Thyroid gland (tissue), 4 donors: ENCODE measurements around the gene SLC38A2. TPM values are rescaled to one million over a fixed set of nuclear protein-coding genes. Genes with fewer than 3 reads are reported as not detected.
A peak's percentile ranks its signal among the peaks of the same experiment; 100 is the strongest.

Experiments
- DNase-seq, 2 donors: peaks; one replicate each; pipeline ENCODE4 v3.0.0-alpha.2; 2019
- H3K27ac ChIP-seq, 3 donors: fragments of 200-600 bp; sonication (generic); 1 replicate in 2 of 3; 2 replicates in 1 of 3; pipeline ENCODE4 v1.5.1; 2016 to 2019; ENCODE audit warnings: mild to moderate bottlenecking in 1 of 3, moderate library complexity in 1 of 3
- H3K27me3 ChIP-seq: fragments of 200-600 bp; sonication (generic); one replicate; pipeline ENCODE4 v1.5.1; 2019
- H3K36me3 ChIP-seq, 2 donors: fragments of 200-600 bp; sonication (generic); one replicate each; pipeline ENCODE4 v1.5.1; 2016 to 2019
- H3K4me1 ChIP-seq, 2 donors: fragments of 200-600 bp; sonication (generic); one replicate each; pipeline ENCODE4 v1.5.1; 2017 to 2019
- H3K4me3 ChIP-seq, 3 donors: fragments of 200-600 bp; sonication (generic); replicated peaks in 1 of 3; 1 replicate in 2 of 3; 2 replicates in 1 of 3; pipeline ENCODE4 v1.5.1; 2016; ENCODE audit warnings: mild to moderate bottlenecking in 1 of 3
- H3K9me3 ChIP-seq: fragments of 200-600 bp; sonication (generic); one replicate; pipeline ENCODE4 v1.5.1; 2017
- CTCF ChIP-seq, 6 experiments: fragments of 200-600 bp in 3 of 6; fragments of 450-650 bp in 3 of 6; sonication (generic) in 3 of 6; IDR thresholded peaks; one replicate each; pipeline ENCODE4 v1.5.1; 2016 to 2019; ENCODE audit warnings: antibody characterized with exemption in 6 of 6, mild to moderate bottlenecking in 2 of 6, inconsistent platforms in 1 of 6, moderate library complexity in 1 of 6
- POLR2A ChIP-seq, 2 donors: fragments of 450-650 bp; IDR thresholded peaks; one replicate each; pipeline ENCODE4 v1.6.1; 2017; ENCODE audit warnings: antibody characterized with exemption in 2 of 2, mild to moderate bottlenecking in 2 of 2, moderate library complexity in 1 of 2
- WGBS, 2 donors: methylation state at CpG; one replicate each; pipeline ENCODE4 v1.1.5; 2017; 5-methylcytosine and 5-hydroxymethylcytosine counted together
- intact Hi-C: fragments of 100-400 bp; cut with DNase I; formaldehyde crosslinking; loops from one replicate; pipeline ENCODE4 v1.15.1; 2023
- total RNA-seq, 4 donors: library from RNA; depleted of rRNA; stranded (reverse); fragments of >200 nt; gene quantifications; one replicate each; pipeline ENCODE4 v1.2.3, GENCODE V29; 2016

SLC38A2 gene
- total RNA-seq, 4 donors from 2014 or later, result 210 to 460 (median 314) TPM

GRCh38 chr12:46376579-46376978, 4.0 kb upstream of the SLC38A2 start:
- TF ChIP-seq CTCF (IDR thresholded peaks at IDR 0.05), result no peak
- no peak for DNase-seq
- H3K27ac ChIP-seq, result no peak overlapping the region
- H3K36me3 ChIP-seq, result no peaks in the 10 kb centered on the region
- no peaks in the 10 kb centered on the region for H3K4me1 ChIP-seq
- intact Hi-C loops, result no loop called here
- no peaks in the 10 kb centered on the region for H3K9me3 ChIP-seq
- 96 to 97% methylated on average over 1 of the region's 1 CpG for WGBS, 2 donors
- no peaks in the 10 kb centered on the region for H3K27me3 ChIP-seq
- no peak overlapping the region for H3K4me3 ChIP-seq

GRCh38 chr12:46374711-46375110, 2.1 kb upstream of the SLC38A2 start:
- no peak for TF ChIP-seq CTCF (IDR thresholded peaks at IDR 0.05)
- no peak for TF ChIP-seq POLR2A (IDR thresholded peaks at IDR 0.05)
- 95 to 99% methylated on average over 4 of the region's 4 CpGs for WGBS, 2 donors
- intact Hi-C loops, result no loop called here
- no peak overlapping the region for H3K27ac ChIP-seq
- no peaks in the 10 kb centered on the region for H3K9me3 ChIP-seq
- H3K4me1 ChIP-seq, result peaks cover 9 to 12% of the 10 kb centered on the region in 2 donors
- no peak for DNase-seq
- no peak overlapping the region for H3K4me3 ChIP-seq
- peaks cover 12 to 16% of the 10 kb centered on the region in 2 donors for H3K36me3 ChIP-seq
- no peaks in the 10 kb centered on the region for H3K27me3 ChIP-seq

GRCh38 chr12:46374310-46374709, 1.7 kb upstream of the SLC38A2 start:
- H3K4me1 ChIP-seq, result peaks cover 13 to 16% of the 10 kb centered on the region in 2 donors
- peak overlapping the region in 1 of 3 donors; percentile 96 for H3K27ac ChIP-seq
- H3K36me3 ChIP-seq, result peaks cover 17 to 20% of the 10 kb centered on the region in 2 donors
- DNase-seq, result no peak
- H3K27me3 ChIP-seq, result no peaks in the 10 kb centered on the region
- TF ChIP-seq POLR2A (IDR thresholded peaks at IDR 0.05) (no peak), CTCF (IDR thresholded peaks at IDR 0.05) (no peak)
- WGBS, 2 donors, result 70 to 74% methylated on average over 1 of the region's 1 CpG
- intact Hi-C loops, result no loop called here
- H3K4me3 ChIP-seq, result no peak overlapping the region
- no peaks in the 10 kb centered on the region for H3K9me3 ChIP-seq

GRCh38 chr12:46373301-46374296, 1.0 kb upstream of the SLC38A2 start:
- peaks cover 22 to 27% of the 10 kb centered on the region in 2 donors for H3K36me3 ChIP-seq
- intact Hi-C loops, result no loop called here
- H3K9me3 ChIP-seq, result no peaks in the 10 kb centered on the region
- peak overlapping the region; percentile 70 to 96 (median 96) for H3K27ac ChIP-seq
- H3K4me3 ChIP-seq, result peak overlapping the region; percentile 42 to 76 (median 56)
- no peaks in the 10 kb centered on the region for H3K27me3 ChIP-seq
- peaks cover 20 to 23% of the 10 kb centered on the region in 2 donors for H3K4me1 ChIP-seq
- 37 to 42% methylated on average over 37 of the region's 37 CpGs for WGBS, 2 donors
- DNase-seq, result peak; percentile 44 to 46
- no peak for TF ChIP-seq CTCF (IDR thresholded peaks at IDR 0.05)
- TF ChIP-seq POLR2A (IDR thresholded peaks at IDR 0.05), result peak in 1 of 2 donors; percentile 11
